Jurkat, Clone E6-1 (cell line): ENCODE results near the gene CNTNAP2.
A peak's percentile ranks its signal among the peaks of the same experiment; 100 is the strongest.
"Not testable (repeated sequence)": the region's sequence is repeated elsewhere in the genome, so short reads cannot be mapped to it uniquely, and the experiment has no call there.

Experiments
- DNase-seq: peaks from one replicate; pipeline ENCODE4 v3.0.0-alpha.2; 2011; ENCODE audit warnings: low read depth, low spot score
- H3K4me3 ChIP-seq: 2 replicates; pipeline ENCODE4 v1.5.1; 2011; ENCODE audit warnings: mild to moderate bottlenecking, low read length, control low read depth, moderate library complexity

CNTNAP2 gene

DNA sequence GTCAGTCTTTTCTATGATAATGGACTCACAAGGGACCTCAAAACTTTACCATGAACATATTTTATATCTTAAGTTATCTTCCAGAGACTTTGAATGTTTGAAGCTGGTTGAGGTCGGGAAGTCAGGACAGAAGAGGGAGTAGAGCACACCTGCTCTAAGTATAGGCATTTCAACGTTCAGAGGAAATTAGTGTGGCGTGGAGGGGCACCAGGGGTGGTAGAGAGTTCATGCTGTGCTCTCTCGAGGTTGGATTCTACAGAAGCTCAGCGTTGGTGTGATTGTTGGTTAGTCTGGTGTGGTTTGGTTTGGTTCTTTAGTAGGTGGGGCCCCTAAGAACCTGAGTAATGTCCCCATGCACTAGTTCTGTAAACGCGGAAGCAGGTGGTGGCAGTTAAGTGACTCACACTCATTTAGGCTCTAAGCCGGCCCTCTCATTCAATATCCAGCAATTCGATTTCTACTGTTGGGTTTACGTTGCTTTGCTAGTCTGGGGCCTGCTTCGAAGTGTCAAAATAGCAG, 19.8 kb downstream of the CNTNAP2 start:
- no peak overlapping the region for H3K4me3 ChIP-seq
- peak; percentile 34 for DNase-seq

DNA sequence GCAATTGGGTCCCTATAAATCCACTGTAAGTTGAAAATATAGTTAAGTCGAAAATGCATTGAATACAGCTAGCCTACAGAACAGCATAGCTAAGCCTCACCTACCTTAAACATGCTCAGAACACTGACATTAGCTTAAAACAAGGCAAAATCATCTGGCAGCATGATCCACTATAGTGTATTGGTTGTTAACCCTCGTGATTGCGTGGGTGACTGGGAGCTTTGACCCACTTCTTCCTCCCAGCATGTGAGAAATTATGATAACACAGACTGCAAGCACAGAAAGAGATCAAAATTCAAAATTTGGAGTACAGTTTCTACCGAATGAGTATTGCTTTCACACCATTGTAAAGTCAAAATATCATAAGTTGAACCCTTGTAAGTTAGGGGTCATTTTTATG, 22.3 kb downstream of the CNTNAP2 start:
- no peak for DNase-seq

DNA sequence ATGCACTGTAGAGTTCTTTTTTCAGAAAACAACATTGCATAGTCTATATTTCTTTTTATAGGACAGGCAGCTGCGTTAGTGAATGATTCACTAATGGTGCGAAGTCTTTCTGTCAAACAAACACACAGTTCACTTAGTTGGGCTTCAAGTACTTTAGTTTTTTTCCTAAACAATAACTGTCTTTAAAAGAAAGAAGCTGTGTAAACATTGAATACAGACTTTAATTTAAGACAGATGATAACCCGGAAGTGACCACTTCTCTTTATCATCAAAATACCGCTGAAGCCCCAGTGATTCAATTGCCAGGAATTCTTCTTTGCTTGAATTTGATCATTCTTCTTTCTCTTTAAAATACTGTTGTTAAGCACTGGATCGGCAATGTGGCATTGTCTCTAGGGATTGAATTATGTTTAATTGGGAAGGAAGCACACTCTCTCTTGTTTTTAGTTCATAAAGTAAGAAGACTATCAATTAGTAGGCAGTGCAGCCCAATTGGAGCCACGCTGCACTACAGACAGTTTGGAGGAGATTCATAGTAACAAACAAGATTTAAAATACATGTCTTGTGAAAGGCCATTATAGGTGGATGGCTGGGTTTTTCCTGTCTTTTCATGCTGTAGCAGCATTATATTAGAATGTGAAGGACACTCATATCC, 30.4 kb downstream of the CNTNAP2 start:
- DNase-seq = no peak
- no peak overlapping the region for H3K4me3 ChIP-seq

More for the DNA sequence above, 22.3 kb downstream of the CNTNAP2 start:
- no peak overlapping the region for H3K4me3 ChIP-seq

DNA sequence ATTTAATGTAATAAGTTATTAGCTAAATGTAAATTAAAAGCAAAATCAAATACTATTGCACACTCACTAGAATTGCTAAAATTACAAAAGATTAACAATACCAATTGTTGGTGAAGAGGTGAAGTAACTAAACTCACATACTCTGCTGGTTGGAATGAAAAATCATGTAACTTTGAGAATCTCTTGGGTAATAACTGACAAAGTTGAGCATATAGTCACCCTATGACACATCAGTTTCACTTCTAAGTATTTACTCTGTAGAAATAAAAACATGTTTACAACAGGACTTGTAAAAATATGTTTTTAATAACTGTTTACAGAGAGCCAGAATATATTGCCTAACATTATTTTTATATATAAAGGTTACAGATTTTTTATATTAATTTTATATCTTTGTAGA, 33.6 kb downstream of the CNTNAP2 start:
- no peak for DNase-seq
- H3K4me3 ChIP-seq = no peak overlapping the region

DNA sequence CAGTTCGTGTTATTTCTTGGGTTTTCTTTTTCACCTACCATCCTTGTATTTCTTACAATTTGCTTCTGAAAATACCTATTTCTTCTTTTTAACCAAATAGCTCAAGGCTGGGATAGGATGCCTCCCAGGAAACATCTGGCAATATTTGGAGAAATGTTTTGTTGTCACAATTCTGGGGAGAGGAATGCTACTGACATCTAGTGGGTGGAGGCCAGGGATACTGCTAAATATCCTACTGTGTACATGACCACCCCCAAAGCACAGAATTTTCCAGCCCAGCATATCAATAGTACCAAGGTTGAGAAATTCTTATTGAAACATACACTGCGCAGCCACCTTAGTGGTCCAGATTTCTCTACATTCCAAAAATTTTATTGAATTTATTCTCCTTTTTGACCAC, 55.5 kb downstream of the CNTNAP2 start:
- no peak overlapping the region for H3K4me3 ChIP-seq
- no peak for DNase-seq

DNA sequence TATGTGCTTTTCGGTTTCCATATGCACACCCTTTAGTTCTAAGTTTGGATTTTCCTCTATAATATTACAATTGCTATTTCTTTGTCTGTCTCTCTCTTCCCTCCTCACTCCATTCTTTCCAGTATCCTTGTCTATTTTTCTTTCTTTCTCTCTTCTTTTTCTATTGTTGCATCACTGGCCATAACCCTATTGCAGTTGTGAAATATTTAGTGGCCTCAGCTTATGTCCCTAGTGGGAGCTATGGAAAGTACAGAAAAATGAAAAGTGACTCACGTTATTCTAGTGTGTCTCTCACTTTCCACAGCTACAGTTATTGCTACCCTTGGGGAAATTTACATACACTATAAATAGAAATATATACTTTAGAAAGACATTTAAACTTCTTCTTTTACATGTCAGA, 59.1 kb downstream of the CNTNAP2 start:
- no peak overlapping the region for H3K4me3 ChIP-seq
- no peak for DNase-seq

DNA sequence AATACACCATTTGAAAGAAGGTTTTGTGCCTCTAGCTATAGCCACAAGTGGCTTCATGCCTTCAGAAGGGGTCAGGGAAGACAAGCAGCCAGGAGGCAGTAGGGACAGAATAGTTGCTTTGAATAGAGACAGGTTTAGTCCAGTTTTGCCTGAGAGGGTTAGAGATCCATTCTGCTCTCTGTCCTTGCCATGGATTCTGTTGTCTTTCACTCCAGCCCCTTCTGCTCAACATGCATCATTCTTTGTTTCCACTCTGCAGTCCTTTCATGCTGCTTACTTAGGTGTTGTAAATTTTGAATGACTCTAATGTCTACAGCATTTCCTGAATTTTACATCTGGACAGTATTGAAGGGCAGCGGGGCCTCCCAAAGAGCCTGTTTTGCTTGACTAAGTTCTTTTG, 60.3 kb downstream of the CNTNAP2 start:
- no peak overlapping the region for H3K4me3 ChIP-seq
- no peak for DNase-seq

DNA sequence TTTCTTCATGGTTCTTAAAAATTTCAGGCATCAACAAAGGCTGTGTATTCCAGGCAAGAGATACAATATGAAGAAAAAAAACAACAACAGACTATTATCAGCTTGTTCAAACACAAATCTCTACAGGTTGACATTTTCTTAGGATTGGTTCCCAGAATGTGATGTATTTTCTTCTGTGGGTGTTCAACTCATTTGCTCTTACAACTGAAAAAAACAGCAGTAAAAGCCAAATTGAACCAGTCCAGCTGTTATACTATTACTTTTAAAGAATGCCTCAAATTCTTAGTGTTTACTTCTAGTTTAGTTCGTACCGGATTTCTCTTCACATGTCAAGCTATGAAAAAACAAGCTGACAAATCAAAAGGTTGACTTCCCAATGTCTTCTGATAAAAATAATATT, 60.7 kb downstream of the CNTNAP2 start:
- H3K4me3 ChIP-seq = no peak overlapping the region
- DNase-seq = no peak

DNA sequence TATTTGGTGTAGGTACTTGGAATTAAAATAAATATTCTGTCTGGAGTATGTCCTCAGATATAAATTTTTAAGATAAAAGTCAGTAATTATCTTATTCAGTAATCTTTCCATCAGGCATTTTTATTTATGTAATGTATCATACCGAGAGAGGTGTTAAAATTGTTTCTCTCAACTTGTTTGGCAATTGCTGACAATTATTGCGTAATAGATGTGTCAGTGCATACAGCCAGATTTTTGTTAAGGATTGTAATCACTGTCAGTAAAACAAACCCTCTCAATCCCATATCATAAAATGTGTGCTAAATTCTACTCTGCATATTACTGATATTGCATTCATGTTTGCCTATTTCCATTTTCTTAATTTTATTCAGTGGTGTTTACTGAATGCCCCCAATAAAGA, 69.2 kb downstream of the CNTNAP2 start:
- H3K4me3 ChIP-seq = no peak overlapping the region
- DNase-seq = no peak

DNA sequence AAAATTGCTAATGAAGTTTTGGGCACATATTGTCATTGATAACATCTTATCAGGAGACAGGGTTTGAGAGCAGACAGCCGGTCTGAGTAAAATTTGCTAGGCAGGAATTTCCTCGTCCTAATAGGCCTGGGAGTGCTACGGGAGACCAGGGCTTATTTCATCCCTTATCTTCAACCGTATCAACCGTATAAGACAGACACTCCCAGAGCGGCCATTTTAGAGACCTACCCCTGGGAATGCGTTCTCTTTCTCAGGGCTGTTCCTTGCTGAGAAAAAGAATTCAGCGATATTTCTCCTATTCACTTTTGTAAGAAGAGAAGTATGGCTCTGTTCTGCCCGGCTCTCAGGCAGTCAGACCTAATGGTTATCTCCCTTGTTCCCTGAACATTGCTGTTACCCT, 74.8 kb downstream of the CNTNAP2 start:
- not testable (repeated sequence) for DNase-seq, H3K4me3 ChIP-seq

DNA sequence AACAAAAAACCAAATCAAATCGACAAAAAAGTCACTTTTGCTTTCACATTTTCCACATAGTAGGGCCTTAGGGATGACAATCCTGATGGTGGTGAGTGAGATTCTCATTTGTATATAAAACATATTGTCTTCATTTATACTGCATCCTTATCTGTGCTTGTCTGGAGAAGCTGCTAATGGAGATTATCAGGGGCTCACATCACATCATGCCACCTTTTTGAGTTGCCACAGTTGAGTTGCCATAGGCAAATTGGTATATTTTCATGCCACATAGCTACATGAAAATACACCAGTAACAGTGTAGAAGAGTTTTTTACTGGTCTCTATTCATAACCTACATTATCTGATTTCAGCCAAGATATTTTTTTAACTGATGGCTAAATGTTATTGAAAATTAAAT, 85.3 kb downstream of the CNTNAP2 start:
- no peak for DNase-seq
- no peak overlapping the region for H3K4me3 ChIP-seq

DNA sequence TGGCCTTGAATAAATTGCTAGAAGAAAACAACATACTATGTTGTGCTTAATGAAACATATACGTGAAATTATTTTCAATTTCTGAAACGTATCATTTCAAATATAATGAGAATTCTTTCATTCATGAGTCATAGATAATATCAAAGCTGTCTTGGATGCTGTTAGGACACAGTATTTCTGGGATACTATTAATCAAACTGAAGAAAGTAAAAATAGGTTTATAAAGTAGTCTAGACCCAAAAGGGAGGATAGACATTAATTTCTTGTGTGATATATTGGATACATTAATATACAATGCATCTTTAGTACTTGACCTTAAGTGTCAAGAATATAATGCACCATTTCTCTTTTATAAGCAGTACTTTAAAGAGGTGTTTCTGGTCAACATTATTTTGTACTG, 89.7 kb downstream of the CNTNAP2 start:
- no peak for DNase-seq
- H3K4me3 ChIP-seq = no peak overlapping the region

DNA sequence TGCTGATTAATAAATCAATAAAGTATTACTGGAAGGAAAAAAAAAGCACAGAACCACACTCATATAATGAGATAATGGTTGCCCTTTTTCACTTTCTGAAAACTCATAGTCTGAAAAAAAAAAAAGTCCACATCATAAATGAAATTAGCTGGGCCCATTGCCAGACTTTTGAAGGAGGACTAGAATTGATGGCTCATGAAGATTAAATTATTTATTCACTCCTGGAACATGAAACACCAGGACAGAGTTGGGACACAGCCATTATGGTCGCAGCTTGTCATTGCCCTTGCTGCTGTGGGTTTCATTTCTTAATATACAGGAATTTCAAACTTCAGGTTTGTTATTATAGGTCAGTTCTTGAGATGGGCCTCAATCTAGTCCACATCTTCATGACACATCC, 91.9 kb downstream of the CNTNAP2 start:
- no peak overlapping the region for H3K4me3 ChIP-seq

DNA sequence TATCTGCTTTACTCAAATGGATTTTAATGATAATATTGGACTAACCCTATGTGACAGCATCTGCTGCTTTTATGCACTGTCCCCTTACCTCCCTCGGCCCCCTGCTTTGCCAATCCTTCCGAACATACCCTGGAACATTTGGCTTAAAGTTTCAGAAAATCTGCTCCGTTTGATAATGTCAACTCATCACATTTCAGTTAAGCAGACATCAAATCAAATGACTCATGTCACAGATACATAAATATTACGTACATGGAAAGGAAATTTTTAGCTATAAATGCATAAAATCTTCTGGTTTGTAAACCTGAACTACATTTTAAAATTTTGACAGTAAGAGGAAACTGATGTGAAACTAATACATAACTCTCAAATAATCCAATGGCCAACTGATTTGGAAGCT, 98.2 kb downstream of the CNTNAP2 start:
- DNase-seq = no peak

More for the DNA sequence above, 91.9 kb downstream of the CNTNAP2 start:
- DNase-seq = no peak

DNA sequence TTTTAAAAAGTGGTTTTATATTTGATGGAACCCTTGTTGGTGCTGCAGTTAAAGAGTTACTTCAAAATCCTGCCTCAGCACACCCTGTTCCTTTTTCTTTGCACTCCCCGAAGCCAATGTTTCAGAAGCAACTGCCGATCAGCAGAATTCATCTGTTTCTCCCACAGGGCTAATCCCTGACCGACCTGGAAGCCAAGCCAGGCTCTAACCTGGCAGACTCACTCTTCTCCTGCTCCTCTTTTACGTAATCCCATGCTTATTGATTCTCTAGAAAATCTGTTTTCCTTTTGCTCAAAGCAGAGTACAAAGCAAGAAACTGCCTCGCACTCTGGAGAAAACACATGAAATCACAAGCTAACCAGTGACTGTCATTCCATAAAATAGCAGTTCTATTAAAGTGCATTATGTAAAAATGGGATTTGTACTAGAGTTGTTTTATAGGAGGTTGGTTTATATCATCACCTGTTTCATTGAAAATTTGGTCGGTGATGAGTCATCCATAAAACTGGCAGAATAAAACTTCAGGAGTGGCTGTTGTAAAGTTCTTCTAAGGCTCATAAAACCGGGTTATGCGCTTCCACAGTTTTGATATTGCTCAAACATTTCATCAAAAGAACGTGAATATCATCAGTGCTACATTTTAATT, 99.9 kb downstream of the CNTNAP2 start:
- DNase-seq = no peak
- no peak overlapping the region for H3K4me3 ChIP-seq

More for the DNA sequence above, 98.2 kb downstream of the CNTNAP2 start:
- no peak overlapping the region for H3K4me3 ChIP-seq

DNA sequence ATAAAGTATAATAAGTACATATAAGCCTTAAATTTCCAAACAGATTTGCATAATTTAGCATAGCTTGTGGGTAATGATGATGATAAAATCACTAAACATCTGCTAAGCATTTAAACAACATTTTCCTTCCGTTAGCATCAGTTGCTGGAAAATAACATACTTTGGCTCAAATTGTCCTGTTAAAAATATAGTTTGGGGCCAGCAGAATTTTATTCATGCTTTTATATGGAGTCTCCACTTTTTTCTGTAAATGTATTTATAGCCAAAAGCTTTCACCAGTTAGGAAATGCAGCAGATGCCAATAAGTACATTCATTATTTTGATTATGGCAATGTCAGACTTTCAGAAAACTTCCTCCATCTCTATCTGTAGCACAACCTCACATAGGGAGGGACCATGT, 107.2 kb downstream of the CNTNAP2 start:
- DNase-seq = no peak

DNA sequence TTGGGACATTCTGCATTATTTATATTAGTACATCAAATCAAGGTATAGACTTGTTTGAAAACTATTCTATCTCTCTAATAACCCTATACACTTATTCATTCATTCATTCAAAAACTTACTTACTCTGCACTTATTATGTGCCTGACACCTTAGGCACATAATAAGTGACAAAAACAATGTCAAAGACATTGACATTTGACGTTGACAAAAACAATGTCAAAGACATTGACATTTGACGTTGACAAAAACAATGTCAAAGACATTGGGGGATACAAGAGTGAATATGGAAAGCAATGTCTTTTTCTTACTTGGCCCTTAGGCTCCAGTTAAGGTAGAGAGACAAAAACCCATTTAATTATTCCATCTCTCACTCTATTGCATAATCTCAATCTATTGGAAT, 116.0 kb downstream of the CNTNAP2 start:
- no peak for DNase-seq
- no peak overlapping the region for H3K4me3 ChIP-seq

More for the DNA sequence above, 107.2 kb downstream of the CNTNAP2 start:
- no peak overlapping the region for H3K4me3 ChIP-seq

DNA sequence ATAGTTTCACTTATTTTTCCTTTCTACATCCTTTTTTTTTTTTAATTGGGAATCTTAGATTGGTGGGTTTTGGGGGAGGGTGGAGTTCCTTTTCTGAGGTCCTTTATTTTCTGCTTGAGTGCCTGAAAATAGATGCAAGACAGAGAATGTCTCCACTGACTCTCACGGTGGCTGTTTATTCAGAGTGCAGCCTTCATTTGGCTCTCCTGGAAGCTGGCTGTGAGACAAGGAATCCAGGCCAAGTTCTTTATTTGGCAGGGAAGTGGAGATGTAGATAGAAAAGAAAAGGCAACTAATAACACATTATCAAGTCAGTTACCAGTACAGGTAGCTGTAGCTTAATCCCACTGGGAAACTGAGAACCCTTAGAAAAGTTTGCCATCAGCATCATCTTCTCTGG, 118.6 kb downstream of the CNTNAP2 start:
- no peak for DNase-seq
- H3K4me3 ChIP-seq = no peak overlapping the region

DNA sequence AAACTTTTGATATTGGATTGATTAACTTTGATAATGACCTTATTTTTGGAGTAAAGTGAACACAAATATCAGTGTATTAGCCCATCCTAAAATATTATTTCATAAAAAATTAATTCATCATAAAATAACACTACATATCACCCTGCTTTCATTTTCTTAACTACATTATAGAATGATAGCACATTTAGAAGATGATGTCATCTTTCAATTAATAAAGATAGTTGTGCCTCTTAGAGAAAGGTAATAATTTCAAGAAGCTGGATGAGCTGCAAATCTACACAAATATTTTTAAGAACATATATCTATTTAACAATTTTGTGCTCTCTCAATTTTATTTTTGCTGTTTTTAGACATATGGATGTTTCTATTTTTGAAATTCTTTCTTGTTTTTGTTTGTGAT, 126.1 kb downstream of the CNTNAP2 start:
- no peak for DNase-seq

DNA sequence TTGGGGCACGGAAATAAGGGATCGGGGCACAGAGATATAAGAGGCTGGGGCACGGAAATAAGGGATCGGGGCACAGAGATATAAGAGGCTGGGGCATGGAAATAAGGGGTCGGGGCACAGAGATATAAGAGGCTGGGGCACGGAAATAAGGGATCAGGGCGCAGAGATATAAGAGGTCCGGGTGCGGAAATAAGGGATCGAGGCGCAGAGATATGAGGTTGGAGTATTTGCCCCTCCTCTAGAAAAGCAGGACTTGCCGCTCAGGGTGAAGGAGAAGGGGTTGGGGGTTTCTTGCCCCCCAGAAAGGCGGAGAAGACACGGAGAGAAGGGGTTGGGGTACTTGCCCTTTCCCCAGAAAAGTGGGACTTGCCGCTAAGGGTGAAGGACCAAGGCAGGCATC, 131.4 kb downstream of the CNTNAP2 start:
- H3K4me3 ChIP-seq, DNase-seq: not testable (repeated sequence)

More for the DNA sequence above, 126.1 kb downstream of the CNTNAP2 start:
- H3K4me3 ChIP-seq = no peak overlapping the region

DNA sequence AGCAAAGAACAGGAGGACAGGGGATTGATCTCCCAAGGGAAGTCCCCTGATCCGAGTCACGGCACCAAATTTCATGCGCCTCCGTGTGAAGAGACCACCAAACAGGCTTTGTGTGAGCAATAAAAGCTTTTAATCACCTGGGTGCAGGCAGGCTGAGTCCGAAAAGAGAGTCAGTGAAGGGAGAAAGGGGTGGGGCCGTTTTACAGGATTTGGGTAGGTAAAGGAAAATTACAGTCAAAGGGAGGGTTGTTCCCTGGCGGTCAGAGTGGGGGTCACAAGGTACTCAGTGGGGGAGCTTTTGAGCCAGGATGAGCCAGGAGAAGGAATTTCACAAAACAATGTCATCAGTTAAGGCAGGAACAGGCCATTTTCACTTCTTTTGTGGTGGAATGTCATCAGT, 132.1 kb downstream of the CNTNAP2 start:
- DNase-seq, H3K4me3 ChIP-seq: not testable (repeated sequence)
